K562 (cell line): Measurements from ENCODE around the gene EGFL7. TPM values are rescaled to one million over a fixed set of nuclear protein-coding genes. Genes with fewer than 3 reads are reported as not detected.

Source experiments
- ARNT ChIP-seq, 2 experiments: fragments of 450-650 bp; IDR thresholded peaks; 2 replicates each; pipeline ENCODE4 v1.6.1; 2016; ENCODE audit warnings: mild to moderate bottlenecking in 1 of 2
- CHD1 ChIP-seq: fragments of 200-600 bp; sonication (generic); IDR thresholded peaks from one replicate; pipeline ENCODE4 v1.6.1; 2012; ENCODE audit warnings: mild to moderate bottlenecking, moderate library complexity, low read length, inconsistent platforms
- CHD4 ChIP-seq: fragments of 200-600 bp; sonication (generic); IDR thresholded peaks from 3 replicates; pipeline ENCODE4 v1.6.1; 2012; ENCODE audit warnings: low read depth, mild to moderate bottlenecking, mixed read lengths, low read length, inconsistent platforms; ENCODE audit not compliant: insufficient read depth, insufficient replicate concordance, poor library complexity, severe bottlenecking
- EHMT2 ChIP-seq: fragments of 450-650 bp; IDR thresholded peaks from 2 replicates; pipeline ENCODE4 v1.6.1; 2018; ENCODE audit warnings: antibody characterized with exemption
- ELF2 ChIP-seq: fragments of 250-450 bp; sonication (Bioruptor Pico); IDR thresholded peaks from 2 replicates; pipeline ENCODE4 v1.5.0; 2021; ENCODE audit warnings: mild to moderate bottlenecking
- GTF2E2 ChIP-seq: fragments of 200-800 bp; sonication (Bioruptor generic); IDR thresholded peaks from 2 replicates; pipeline ENCODE4 v1.6.1; 2016; ENCODE audit warnings: missing genetic modification characterization, missing compliant biosample characterization
- PHTF2 ChIP-seq: fragments of 250-450 bp; sonication (Bioruptor Pico); IDR thresholded peaks from 2 replicates; pipeline ENCODE4 v1.5.0; 2021; ENCODE audit warnings: mild to moderate bottlenecking
- PRMT5 ChIP-seq: sonication (generic); formaldehyde crosslinking; IDR thresholded peaks from 2 replicates; pipeline ENCODE4 v1.5.0; 2020; ENCODE audit warnings: missing genetic modification reagents
- RBM34 ChIP-seq: fragments of 200-400 bp; formaldehyde crosslinking; IDR thresholded peaks from 2 replicates; pipeline ENCODE4 v1.6.1; 2018; ENCODE audit warnings: low read length, borderline replicate concordance; ENCODE audit not compliant: insufficient read depth
- SAP30 ChIP-seq: fragments of 200-600 bp; sonication (generic); IDR thresholded peaks from 2 replicates; pipeline ENCODE4 v1.6.1; 2012; ENCODE audit warnings: borderline replicate concordance, low read depth, mild to moderate bottlenecking, moderate library complexity, low read length, control low read depth, inconsistent platforms; ENCODE audit not compliant: insufficient read depth, poor library complexity, severe bottlenecking
- THRAP3 ChIP-seq: fragments of 450-650 bp; IDR thresholded peaks from 2 replicates; pipeline ENCODE4 v1.6.1; 2016; ENCODE audit warnings: mild to moderate bottlenecking, inconsistent platforms, borderline replicate concordance
- U2AF2 ChIP-seq: fragments of 200-400 bp; formaldehyde crosslinking; optimal IDR thresholded peaks from 2 replicates; pipeline ENCODE3; 2017; ENCODE audit warnings: low read depth, mild to moderate bottlenecking, low read length
- ZFP30 ChIP-seq: fragments of 250-450 bp; sonication (Bioruptor Pico); IDR thresholded peaks from 2 replicates; pipeline ENCODE4 v1.8.0; 2022; ENCODE audit warnings: moderate library complexity, mild to moderate bottlenecking, inconsistent platforms, borderline replicate concordance
- ZFX ChIP-seq: sonication (generic); formaldehyde crosslinking; IDR thresholded peaks from 2 replicates; pipeline ENCODE4 v1.8.0; 2022; ENCODE audit warnings: mild to moderate bottlenecking, missing genetic modification reagents, moderate library complexity
- ZKSCAN8 ChIP-seq: fragments of 200-800 bp; sonication (Bioruptor generic); IDR thresholded peaks from 2 replicates; pipeline ENCODE4 v1.6.1; 2016; ENCODE audit warnings: missing genetic modification characterization, missing compliant biosample characterization
- ZNF445 ChIP-seq: fragments of 250-450 bp; sonication (Bioruptor Pico); IDR thresholded peaks from 2 replicates; pipeline ENCODE4 v1.4.0; 2020; ENCODE audit warnings: low read depth, mild to moderate bottlenecking, moderate library complexity
- ZNF644 ChIP-seq: fragments of 200-800 bp; sonication (Bioruptor generic); IDR thresholded peaks from 2 replicates; pipeline ENCODE4 v1.6.1; 2016; ENCODE audit warnings: low read depth, missing genetic modification characterization, missing compliant biosample characterization
- ZNF75A ChIP-seq: fragments of 450-650 bp; formaldehyde crosslinking; IDR thresholded peaks from 2 replicates; pipeline ENCODE4 v1.4.0; 2020; ENCODE audit warnings: mild to moderate bottlenecking
- ZNF79 ChIP-seq: fragments of 250-450 bp; sonication (Bioruptor Pico); IDR thresholded peaks from 2 replicates; pipeline ENCODE4 v1.4.0; 2020; ENCODE audit warnings: low read depth, mild to moderate bottlenecking, moderate library complexity
- polyA plus RNA-seq, 8 experiments: library from polyadenylated mRNA; depleted of rRNA in 4 of 8; stranded (reverse) in 5 of 8; unstranded in 3 of 8; fragments of >200 nt; fragmentation: Nextera tagmentation in 2 of 8; fragmentation: Illumina TruSeq in 1 of 8; extraction: Ambion mirVana in 2 of 8; extraction: Trizol in 1 of 8; gene quantifications; 2 replicates each; pipeline versions ENCODE4 v1.2.1 to v1.2.3, GENCODE V29; 2011 to 2014; ENCODE audit warnings: inconsistent platforms in 1 of 8, missing spikeins in 1 of 8
- total RNA-seq, 7 experiments: library from RNA; depleted of rRNA in 6 of 7; stranded (reverse); fragments of >200 nt in 6 of 7; fragmentation: Illumina TruSeq in 2 of 7; extraction: Trizol in 2 of 7; gene quantifications; 2 replicates each; pipeline versions ENCODE4 v1.2.1 to v1.2.3, GENCODE V29; 2011 to 2021; ENCODE audit warnings: low replicate concordance in 1 of 7
- TF ChIP-seq, protein P1 (sequence below): fragments of 450-650 bp; formaldehyde crosslinking; IDR thresholded peaks from 2 replicates; pipeline ENCODE4 v1.4.0; 2020; ENCODE audit warnings: mild to moderate bottlenecking
- TF ChIP-seq, protein P2 (sequence below), 3 experiments: fragments of 200-800 bp in 1 of 3; sonication (Bioruptor generic) in 1 of 3; sonication (generic) in 1 of 3; formaldehyde crosslinking in 1 of 3; IDR thresholded peaks; 2 replicates each; pipeline versions ENCODE4 v1.6.1 to v1.8.0; 2016 to 2022; ENCODE audit warnings: mild to moderate bottlenecking in 2 of 3, missing compliant biosample characterization in 2 of 3, missing genetic modification characterization in 2 of 3, missing genetic modification reagents in 1 of 3
- TF ChIP-seq, protein P3 (sequence below): fragments of 250-450 bp; sonication (Bioruptor Pico); IDR thresholded peaks from 2 replicates; pipeline ENCODE4 v1.5.0; 2021
- TF ChIP-seq, protein P4 (sequence below): fragments of 200-800 bp; sonication (Bioruptor generic); IDR thresholded peaks from 2 replicates; pipeline ENCODE4 v1.6.1; 2017; ENCODE audit warnings: missing genetic modification characterization, missing compliant biosample characterization

EGFL7 gene
- total and polyA plus RNA-seq, 9 of the 15 experiments (the other 6 are each of a cell fraction or from before 2014, with no cell fraction given): 1.5 to 286 (median 55.5) TPM

DNA sequence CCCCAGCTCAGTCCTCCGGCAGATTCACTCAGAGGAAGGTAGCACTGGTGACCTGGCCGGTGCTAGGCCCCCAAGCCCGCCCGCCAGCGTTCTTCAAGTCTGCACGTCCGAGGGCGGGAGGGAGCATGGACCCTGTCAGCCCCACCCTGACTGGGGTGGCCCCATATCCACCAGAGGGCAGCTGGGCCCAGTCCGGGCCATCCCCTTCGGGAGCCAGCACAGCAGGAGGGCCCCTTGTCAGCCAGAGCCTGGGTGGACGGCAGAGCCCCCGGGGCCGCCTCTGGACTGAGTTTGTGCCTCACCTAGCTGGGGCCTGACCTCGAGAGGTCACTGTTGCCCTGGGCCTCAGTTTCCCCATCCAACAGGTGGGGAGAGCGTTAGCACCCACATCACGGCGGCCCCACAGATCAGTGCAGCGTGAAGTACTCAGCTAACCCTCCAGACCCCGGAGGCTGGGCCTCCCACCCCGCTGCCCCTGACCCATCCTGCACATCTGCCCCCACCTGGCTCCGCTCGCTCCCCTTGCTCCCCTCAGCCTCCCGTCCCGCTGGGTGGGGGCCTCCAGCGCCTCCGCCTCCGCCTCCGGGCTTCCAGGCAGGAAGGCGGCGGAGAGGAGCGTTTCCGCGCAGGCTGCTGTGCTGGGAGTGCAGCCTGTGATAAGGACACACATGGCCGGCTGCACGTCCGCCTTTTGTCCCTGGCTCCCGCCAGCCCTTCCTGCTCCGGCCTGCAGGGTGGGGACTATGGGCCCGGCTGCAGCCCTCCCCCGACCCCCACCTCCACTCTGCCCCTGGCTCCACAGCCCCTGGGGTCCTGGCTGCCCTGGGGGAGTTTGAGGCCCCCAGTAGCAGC lies 16.6 kb upstream of the EGFL7 start (continued):
- TF ChIP-seq, protein P1, sequence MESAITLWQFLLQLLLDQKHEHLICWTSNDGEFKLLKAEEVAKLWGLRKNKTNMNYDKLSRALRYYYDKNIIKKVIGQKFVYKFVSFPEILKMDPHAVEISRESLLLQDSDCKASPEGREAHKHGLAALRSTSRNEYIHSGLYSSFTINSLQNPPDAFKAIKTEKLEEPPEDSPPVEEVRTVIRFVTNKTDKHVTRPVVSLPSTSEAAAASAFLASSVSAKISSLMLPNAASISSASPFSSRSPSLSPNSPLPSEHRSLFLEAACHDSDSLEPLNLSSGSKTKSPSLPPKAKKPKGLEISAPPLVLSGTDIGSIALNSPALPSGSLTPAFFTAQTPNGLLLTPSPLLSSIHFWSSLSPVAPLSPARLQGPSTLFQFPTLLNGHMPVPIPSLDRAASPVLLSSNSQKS (CRISPR knock-in tag): no peak
- TF ChIP-seq, protein P2, sequence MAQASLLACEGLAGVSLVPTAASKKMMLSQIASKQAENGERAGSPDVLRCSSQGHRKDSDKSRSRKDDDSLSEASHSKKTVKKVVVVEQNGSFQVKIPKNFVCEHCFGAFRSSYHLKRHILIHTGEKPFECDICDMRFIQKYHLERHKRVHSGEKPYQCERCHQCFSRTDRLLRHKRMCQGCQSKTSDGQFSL (CRISPR knock-in tag; IDR thresholded peaks at IDR 0.05): no peak
- TF ChIP-seq, protein P2 (tag; IDR thresholded peaks at IDR 0.05): no peak
- TF ChIP-seq CHD4: no peak
- TF ChIP-seq U2AF2: no peak
- TF ChIP-seq PHTF2: no peak
- no peak for TF ChIP-seq SAP30
- TF ChIP-seq ZNF644: no peak
- no peak for TF ChIP-seq PRMT5
- 0 out of 2 replicates have a peak, but pooled peaks have one; percentile 68 for TF ChIP-seq ELF2 (CRISPR knock-in tag)
- TF ChIP-seq, protein P3, sequence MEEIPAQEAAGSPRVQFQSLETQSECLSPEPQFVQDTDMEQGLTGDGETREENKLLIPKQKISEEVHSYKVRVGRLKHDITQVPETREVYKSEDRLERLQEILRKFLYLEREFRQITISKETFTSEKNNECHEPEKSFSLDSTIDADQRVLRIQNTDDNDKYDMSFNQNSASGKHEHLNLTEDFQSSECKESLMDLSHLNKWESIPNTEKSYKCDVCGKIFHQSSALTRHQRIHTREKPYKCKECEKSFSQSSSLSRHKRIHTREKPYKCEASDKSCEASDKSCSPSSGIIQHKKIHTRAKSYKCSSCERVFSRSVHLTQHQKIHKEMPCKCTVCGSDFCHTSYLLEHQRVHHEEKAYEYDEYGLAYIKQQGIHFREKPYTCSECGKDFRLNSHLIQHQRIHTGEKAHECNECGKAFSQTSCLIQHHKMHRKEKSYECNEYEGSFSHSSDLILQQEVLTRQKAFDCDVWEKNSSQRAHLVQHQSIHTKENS (CRISPR knock-in tag): no peak
- peak; percentile 78 for TF ChIP-seq ZFX
- TF ChIP-seq, protein P4, sequence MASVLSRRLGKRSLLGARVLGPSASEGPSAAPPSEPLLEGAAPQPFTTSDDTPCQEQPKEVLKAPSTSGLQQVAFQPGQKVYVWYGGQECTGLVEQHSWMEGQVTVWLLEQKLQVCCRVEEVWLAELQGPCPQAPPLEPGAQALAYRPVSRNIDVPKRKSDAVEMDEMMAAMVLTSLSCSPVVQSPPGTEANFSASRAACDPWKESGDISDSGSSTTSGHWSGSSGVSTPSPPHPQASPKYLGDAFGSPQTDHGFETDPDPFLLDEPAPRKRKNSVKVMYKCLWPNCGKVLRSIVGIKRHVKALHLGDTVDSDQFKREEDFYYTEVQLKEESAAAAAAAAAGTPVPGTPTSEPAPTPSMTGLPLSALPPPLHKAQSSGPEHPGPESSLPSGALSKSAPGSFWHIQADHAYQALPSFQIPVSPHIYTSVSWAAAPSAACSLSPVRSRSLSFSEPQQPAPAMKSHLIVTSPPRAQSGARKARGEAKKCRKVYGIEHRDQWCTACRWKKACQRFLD (CRISPR knock-in tag): peak; percentile 82; the same call in 1 of the 2 replicates
- TF ChIP-seq RBM34: no peak
- no peak for TF ChIP-seq EHMT2
- no peak for TF ChIP-seq ZFP30 (CRISPR knock-in tag)
- no peak for TF ChIP-seq THRAP3
- no peak for TF ChIP-seq ZNF445 (CRISPR knock-in tag)
- TF ChIP-seq CHD1: peak; percentile 58
- no peak for TF ChIP-seq ARNT (IDR thresholded peaks at IDR 0.05)
- TF ChIP-seq ZKSCAN8 (CRISPR knock-in tag): no peak; the same call in 1 of the 2 replicates
- TF ChIP-seq ZNF79 (CRISPR knock-in tag): no peak
- TF ChIP-seq GTF2E2 (tag): no peak
- TF ChIP-seq ZNF75A (CRISPR knock-in tag): no peak
